Measurements from ENCODE around the gene KDM5B. TPM values are rescaled to one million over a fixed set of nuclear protein-coding genes. Genes with fewer than 3 reads are reported as not detected.

The KDM5B gene
- total and polyA plus RNA-seq, 12 donors, result 11.7 to 75.1 (median 41.4) TPM

- H3K9me3 ChIP-seq (replicated peaks in 1 of 3), result no peaks in the 10 kb centered on the region
- H3K27ac ChIP-seq, result no peak overlapping the region
- WGBS, 4 donors, result 84 to 94% (median 88%) methylated on average over 2 of the region's 2 CpGs
- peaks cover 0 to 86% of the 10 kb centered on the region in 2 donors for H3K36me3 ChIP-seq (replicated peaks in 1 of 2)
- TF ChIP-seq CTCF (IDR thresholded peaks at IDR 0.05) (no peak), POLR2A (IDR thresholded peaks at IDR 0.05) (no peak)
- intact Hi-C loops (cut with DNase I), result loop anchor here in 1 of 2 donors (10.0 kb wide), 1 partner anchor 238 kb away; no protein-coding TSS in a partner anchor
- no peak overlapping the region for H3K4me3 ChIP-seq
- no peaks in the 10 kb centered on the region for H3K27me3 ChIP-seq
- H3K4me1 ChIP-seq (replicated peaks in 1 of 2), result no peaks in the 10 kb centered on the region
- DNase-seq, result no peak
These were observed 51.8 kb downstream of the KDM5B start for GRCh38 chr1:202756391-202756790.

DNA sequence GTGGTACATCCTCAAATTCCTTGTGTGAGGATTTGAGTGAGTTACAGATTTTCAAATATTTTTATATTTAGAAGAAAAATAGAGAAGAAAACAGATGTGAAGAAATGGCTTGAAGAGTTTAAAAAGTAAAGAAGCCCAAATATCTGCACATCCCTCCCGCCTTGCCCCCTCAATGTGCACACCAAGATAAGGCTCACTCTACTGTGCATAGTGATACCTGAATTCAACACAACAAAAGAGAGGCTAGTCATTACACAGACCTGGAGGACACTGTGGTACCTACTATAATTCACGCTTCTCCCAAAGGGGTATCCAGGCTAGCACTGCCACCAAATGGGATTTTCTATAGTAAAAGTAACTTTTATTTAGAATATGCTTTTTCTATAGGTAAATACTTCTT lies 53.9 kb downstream of the KDM5B start:
- 96 to 98% (median 98%) methylated on average over 2 of the region's 2 CpGs for WGBS, 4 donors
- TF ChIP-seq CTCF (IDR thresholded peaks at IDR 0.05) (no peak), POLR2A (IDR thresholded peaks at IDR 0.05) (no peak)
- Histone ChIP-seq H3K4me1 (replicated peaks in 1 of 2) (no peaks in the 10 kb centered on the region), H3K27me3 (no peaks in the 10 kb centered on the region), H3K4me3 (no peak overlapping the region), H3K9me3 (replicated peaks in 1 of 3) (no peaks in the 10 kb centered on the region), H3K27ac (no peak overlapping the region), H3K36me3 (replicated peaks in 1 of 2) (peaks cover 0 to 75% of the 10 kb centered on the region in 2 donors)
- no peak for DNase-seq
- intact Hi-C loops (cut with DNase I), result loop anchor here in 1 of 2 donors (10.0 kb wide), 1 partner anchor 241 kb away; no protein-coding TSS in a partner anchor

- no peak for TF ChIP-seq CTCF (IDR thresholded peaks at IDR 0.05)
- no peak for TF ChIP-seq POLR2A (IDR thresholded peaks at IDR 0.05)
- no peak overlapping the region for H3K4me3 ChIP-seq
- no peaks in the 10 kb centered on the region for H3K4me1 ChIP-seq (replicated peaks in 1 of 2)
- H3K36me3 ChIP-seq (replicated peaks in 1 of 2), result peaks cover 0 to 75% of the 10 kb centered on the region in 2 donors
- no peaks in the 10 kb centered on the region for H3K27me3 ChIP-seq
- DNase-seq, result no peak
- intact Hi-C loops (cut with DNase I), result loop anchor here in 1 of 2 donors (10.0 kb wide), 1 partner anchor 242 kb away; no protein-coding TSS in a partner anchor
- no peaks in the 10 kb centered on the region for H3K9me3 ChIP-seq (replicated peaks in 1 of 3)
- WGBS, 4 donors, result 59 to 74% (median 67%) methylated on average over 3 of the region's 3 CpGs
- no peak overlapping the region for H3K27ac ChIP-seq
These were observed 55.4 kb downstream of the KDM5B start for GRCh38 chr1:202752774-202753173.

- H3K9me3 ChIP-seq (replicated peaks in 1 of 3), result no peaks in the 10 kb centered on the region
- no peak overlapping the region for H3K27ac ChIP-seq
- WGBS, 4 donors, result 78 to 93% (median 89%) methylated on average over 1 of the region's 1 CpG
- peaks cover 0 to 63% of the 10 kb centered on the region in 2 donors for H3K36me3 ChIP-seq (replicated peaks in 1 of 2)
- no peak for DNase-seq
- no peaks in the 10 kb centered on the region for H3K4me1 ChIP-seq (replicated peaks in 1 of 2)
- intact Hi-C loops (cut with DNase I), result loop anchor here in 1 of 2 donors (10.0 kb wide), 1 partner anchor 244 kb away; no protein-coding TSS in a partner anchor
- H3K4me3 ChIP-seq, result no peak overlapping the region
- TF ChIP-seq POLR2A (IDR thresholded peaks at IDR 0.05) (no peak), CTCF (IDR thresholded peaks at IDR 0.05) (peak in 3 of 6 experiments; percentile 11 to 25 (median 21))
- H3K27me3 ChIP-seq, result no peaks in the 10 kb centered on the region
These were observed 57.5 kb downstream of the KDM5B start for GRCh38 chr1:202750761-202751160.
